Spleen (tissue), 7 donors: ENCODE measurements around the gene BHLHE40.

ENCODE experiments used
- CTCF ChIP-seq, 11 experiments: fragments of 200-600 bp in 7 of 11; fragments of 450-650 bp in 4 of 11; sonication (generic) in 4 of 11; IDR thresholded peaks in 8 of 11; conservative IDR thresholded peaks in 3 of 11; 1 replicate in 7 of 11; 2 replicates in 4 of 11; pipeline versions ENCODE4 v1.4.0 to v1.8.0; 2016 to 2021; ENCODE audit warnings: antibody characterized with exemption in 11 of 11, inconsistent platforms in 4 of 11, mild to moderate bottlenecking in 1 of 11
- POLR2A ChIP-seq, 3 donors: fragments of 450-650 bp; IDR thresholded peaks; one replicate each; pipeline ENCODE4 v1.5.1; 2017; ENCODE audit warnings: antibody characterized with exemption in 3 of 3, mild to moderate bottlenecking in 1 of 3
- POLR2AphosphoS5 ChIP-seq, 3 donors: sonication (generic); formaldehyde crosslinking; IDR thresholded peaks; one replicate each; pipeline ENCODE4 v1.5.1; 2017; ENCODE audit warnings: antibody characterized with exemption in 3 of 3
- donor health status: DM: no; HTN: no; CAD: no; lungs with moderate emphysema.
- donor health status: DM: no; HTN: no; CAD: no.
- donor health status: DM: no; HTN: no; CAD: no.

GRCh38 chr3:5001805-5002173 lies 22.6 kb downstream of the BHLHE40 start:
- TF ChIP-seq CTCF (IDR thresholded peaks at IDR 0.05 in 8 of 11, conservative IDR thresholded peaks at IDR 0.05 in 3 of 11) (no peak), POLR2A (IDR thresholded peaks at IDR 0.05) (no peak), POLR2AphosphoS5 (IDR thresholded peaks at IDR 0.05) (no peak)
